K562 (cell line): Measurements from ENCODE around the gene SNX30. TPM values are rescaled to one million over a fixed set of nuclear protein-coding genes. Genes with fewer than 3 reads are reported as not detected.
A peak's percentile ranks its signal among the peaks of the same experiment; 100 is the strongest.

Source experiments
- ATAC-seq: fragments of 200-7000 bp; cut with Tn5 transposase; 3 replicates; pipeline ENCODE4 v1.9.1; 2020; ENCODE audit warnings: moderate library complexity
- BruUV-seq: library from RNA; stranded (reverse); fragments of 400-500 nt; replicated peaks from 2 replicates; lab custom pipeline; 2021; lab: Mats Ljungman, UMichigan
- CTCF ChIA-PET: fragments of 300-600 bp; formaldehyde crosslinking; extraction: SDS; loops from one replicate; lab custom pipeline; 2021; ENCODE audit warnings: low intra/inter-chr PET ratio; lab: Yijun Ruan, JAX
- POLR2A ChIA-PET: fragments of 300-600, 350-650 bp; sonication (Branson Sonifier 250); formaldehyde crosslinking; extraction: SDS; loops from one replicate; lab custom pipeline; 2021; ENCODE audit warnings: antibody characterized with exemption, inconsistent platforms; lab: Yijun Ruan, JAX
- DNase-seq, 4 experiments: peaks; one replicate each; pipeline versions ENCODE4 v3.0.0 to v3.0.0-alpha.2; 2011 to 2018; ENCODE audit warnings: low spot score in 3 of 4, mixed read lengths in 3 of 4; ENCODE audit errors: extremely low read depth in 1 of 4
- FAIRE-seq: peaks from 2 replicates; lab custom pipeline; 2011; peaks lifted over from hg19 to GRCh38; lab: Jason Lieb, UNC
- H2AFZ ChIP-seq: 2 replicates; pipeline ENCODE4 v1.6.0; 2011; ENCODE audit warnings: low read depth, low read length, control low read depth, inconsistent platforms
- H3K27ac ChIP-seq: fragments of 200-600 bp; 3 replicates; pipeline ENCODE4 v1.8.0; 2011; ENCODE audit warnings: low read depth, mild to moderate bottlenecking, control low read depth, inconsistent platforms, low read length, moderate library complexity, mixed read lengths; ENCODE audit errors: extremely low read depth
- H3K27me3 ChIP-seq, 2 experiments: fragments of 300-600 bp in 1 of 2; 2 replicates in 1 of 2; 3 replicates in 1 of 2; pipeline versions ENCODE4 v1.6.0 to v1.8.0; 2011; ENCODE audit warnings: inconsistent platforms in 2 of 2, low read length in 2 of 2, mild to moderate bottlenecking in 1 of 2, mixed read lengths in 1 of 2, moderate library complexity in 1 of 2; ENCODE audit not compliant: control insufficient read depth in 2 of 2, insufficient read depth in 2 of 2
- H3K36me3 ChIP-seq: fragments of 300-600 bp; 3 replicates; pipeline ENCODE4 v1.8.0; 2011; ENCODE audit warnings: mild to moderate bottlenecking, low read length, inconsistent platforms; ENCODE audit not compliant: control insufficient read depth, insufficient read depth
- H3K4me1 ChIP-seq, 2 experiments: fragments of 200-600 bp in 1 of 2; replicated peaks in 1 of 2; 2 replicates in 1 of 2; 3 replicates in 1 of 2; pipeline versions ENCODE4 v1.5.1 to v1.8.0; 2011; ENCODE audit warnings: inconsistent platforms in 2 of 2, low read length in 2 of 2, mild to moderate bottlenecking in 1 of 2, mixed read lengths in 1 of 2, moderate library complexity in 1 of 2; ENCODE audit not compliant: control insufficient read depth in 2 of 2, insufficient read depth in 2 of 2
- H3K4me2 ChIP-seq: 2 replicates; pipeline ENCODE4 v1.6.1; 2011; ENCODE audit warnings: low read length, control low read depth, inconsistent platforms, mixed read lengths; ENCODE audit not compliant: insufficient read depth
- H3K4me3 ChIP-seq: fragments of 200-600 bp; sonication (generic), shearing (Covaris generic); 2 replicates; pipeline ENCODE4 v1.5.1; 2016; ENCODE audit warnings: control low read depth, inconsistent platforms
- H3K79me2 ChIP-seq: fragments of 200-600 bp; 3 replicates; pipeline ENCODE4 v1.8.0; 2011; ENCODE audit warnings: low read length, inconsistent platforms; ENCODE audit not compliant: control insufficient read depth, insufficient read depth
- H3K9ac ChIP-seq, 2 experiments: 2 replicates each; pipeline versions ENCODE4 v1.6.0 to v1.6.1; 2011; ENCODE audit warnings: low read depth in 2 of 2, low read length in 2 of 2, control low read depth in 1 of 2, inconsistent platforms in 1 of 2, mild to moderate bottlenecking in 1 of 2, mixed read lengths in 1 of 2; ENCODE audit not compliant: insufficient read depth in 1 of 2
- H3K9me1 ChIP-seq: one replicate; pipeline ENCODE4 v1.6.0; 2011; ENCODE audit warnings: inconsistent platforms, mild to moderate bottlenecking, low read length, moderate library complexity; ENCODE audit not compliant: control insufficient read depth, insufficient read depth
- H3K9me3 ChIP-seq: replicated peaks from 2 replicates; pipeline ENCODE4 v1.5.1; 2011; ENCODE audit warnings: low read depth, low read length, inconsistent platforms; ENCODE audit not compliant: control insufficient read depth, insufficient read depth
- H4K20me1 ChIP-seq: replicated peaks from 2 replicates; pipeline ENCODE4 v1.6.1; 2011; ENCODE audit warnings: low read length, inconsistent platforms, mixed read lengths; ENCODE audit not compliant: control insufficient read depth, insufficient read depth
- CTBP1 ChIP-seq: fragments of 450-650 bp; IDR thresholded peaks from 2 replicates; pipeline ENCODE4 v1.6.1; 2016; ENCODE audit warnings: borderline replicate concordance
- ELF1 ChIP-seq: fragments of 200-800 bp; sonication (Bioruptor generic); IDR thresholded peaks from 2 replicates; pipeline ENCODE4 v1.6.1; 2016; ENCODE audit warnings: missing genetic modification characterization, missing compliant biosample characterization
- EP400 ChIP-seq: fragments of 450-650 bp; IDR thresholded peaks from 2 replicates; pipeline ENCODE4 v1.6.1; 2017; ENCODE audit warnings: antibody characterized with exemption, mild to moderate bottlenecking, moderate library complexity
- ETV1 ChIP-seq: fragments of 450-650 bp; conservative IDR thresholded peaks from 2 replicates; pipeline ENCODE4 v1.6.1; 2016; ENCODE audit warnings: missing genetic modification characterization, control low read depth, low read depth, missing compliant biosample characterization
- FOXA1 ChIP-seq: fragments of 450-650 bp; IDR thresholded peaks from 2 replicates; pipeline ENCODE4 v1.6.1; 2016; ENCODE audit warnings: mild to moderate bottlenecking, borderline replicate concordance
- FOXA3 ChIP-seq, 2 experiments: fragments of 450-650 bp in 1 of 2; sonication (generic) in 1 of 2; formaldehyde crosslinking; IDR thresholded peaks in 1 of 2; conservative IDR thresholded peaks in 1 of 2; 2 replicates each; pipeline versions ENCODE4 v1.4.0 to v1.8.0; 2020 to 2022; ENCODE audit warnings: mild to moderate bottlenecking in 2 of 2, missing genetic modification reagents in 1 of 2
- MECOM ChIP-seq: fragments of 250-450 bp; sonication (Bioruptor Pico); IDR thresholded peaks from 2 replicates; pipeline ENCODE4 v1.8.0; 2022; ENCODE audit warnings: inconsistent platforms
- MEIS2 ChIP-seq: fragments of 450-650 bp; IDR thresholded peaks from 2 replicates; pipeline ENCODE4 v1.6.1; 2014; ENCODE audit warnings: mild to moderate bottlenecking; ENCODE audit not compliant: partially characterized antibody
- NFRKB ChIP-seq: fragments of 450-650 bp; IDR thresholded peaks from 2 replicates; pipeline ENCODE4 v1.6.1; 2016; ENCODE audit warnings: low read depth
- TCF3 ChIP-seq: sonication (generic); formaldehyde crosslinking; IDR thresholded peaks from 2 replicates; pipeline ENCODE4 v1.4.0; 2020; ENCODE audit warnings: mild to moderate bottlenecking, missing genetic modification reagents
- WGBS: fragments of 100-300 bp; shearing (Covaris generic); methylation state at CpG from one replicate; pipeline ENCODE4 v1.1.6; 2016; ENCODE audit warnings: low coverage, mixed read lengths; ENCODE audit not compliant: insufficient coverage; ENCODE audit errors: missing lambda C conversion rate; 5-methylcytosine and 5-hydroxymethylcytosine counted together
- in situ Hi-C: fragments of 300-500 bp; cut with MboI; formaldehyde crosslinking; loops from 4 replicates; pipeline ENCODE4 v1.15.0; 2018; ENCODE audit warnings: inconsistent platforms, mixed read lengths
- intact Hi-C: fragments of 100-400 bp; cut with micrococcal nuclease; formaldehyde crosslinking; loops from 2 replicates; pipeline ENCODE4 v1.14.2; 2022
- polyA plus RNA-seq, 8 experiments: library from polyadenylated mRNA; depleted of rRNA in 4 of 8; stranded (reverse) in 5 of 8; unstranded in 3 of 8; fragments of >200 nt; fragmentation: Nextera tagmentation in 2 of 8; fragmentation: Illumina TruSeq in 1 of 8; extraction: Ambion mirVana in 2 of 8; extraction: Trizol in 1 of 8; gene quantifications; 2 replicates each; pipeline versions ENCODE4 v1.2.1 to v1.2.3, GENCODE V29; 2011 to 2014; ENCODE audit warnings: inconsistent platforms in 1 of 8, missing spikeins in 1 of 8
- total RNA-seq, 7 experiments: library from RNA; depleted of rRNA in 6 of 7; stranded (reverse); fragments of >200 nt in 6 of 7; fragmentation: Illumina TruSeq in 2 of 7; extraction: Trizol in 2 of 7; gene quantifications; 2 replicates each; pipeline versions ENCODE4 v1.2.1 to v1.2.3, GENCODE V29; 2011 to 2021; ENCODE audit warnings: low replicate concordance in 1 of 7
- TF ChIP-seq, protein P1 (sequence below): fragments of 450-650 bp; IDR thresholded peaks from 2 replicates; pipeline ENCODE4 v1.6.1; 2016
- TF ChIP-seq, protein P2 (sequence below), 2 experiments: fragments of 250-450 bp in 1 of 2; fragments of 450-650 bp in 1 of 2; sonication (Bioruptor Pico) in 1 of 2; IDR thresholded peaks; 2 replicates each; pipeline versions ENCODE4 v1.6.1 to v1.8.0; 2016 to 2021; ENCODE audit warnings: mild to moderate bottlenecking in 2 of 2, moderate library complexity in 2 of 2, missing compliant biosample characterization in 1 of 2, missing genetic modification characterization in 1 of 2

SNX30 gene
- total and polyA plus RNA-seq, 9 of the 15 experiments (the other 6 are each of a cell fraction or from before 2014, with no cell fraction given), result 0.76 to 5.9 (median 3.3) TPM

DNA sequence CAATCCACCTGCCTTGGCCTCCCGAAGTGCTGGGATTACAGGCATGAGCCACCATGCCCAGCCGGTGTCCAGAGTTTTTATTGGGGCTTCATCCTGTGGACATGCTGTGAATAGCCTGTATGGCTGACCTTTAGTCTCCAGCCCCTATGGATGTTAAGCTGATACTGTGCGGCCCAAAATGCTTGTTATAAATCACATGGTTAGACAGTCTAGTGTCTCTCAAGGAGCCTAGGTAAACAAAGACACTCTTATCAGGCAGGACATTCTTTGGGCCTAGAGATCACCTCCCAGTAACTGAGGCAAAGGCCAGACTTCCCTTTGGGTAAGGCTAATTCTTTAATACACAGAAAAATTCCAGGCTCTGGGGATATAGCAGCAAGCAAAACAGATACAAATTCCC lies 162.1 kb downstream of the SNX30 start:
- ChIA-PET POLR2A (interaction anchor here (1.7 kb wide), 1 partner anchor 26 kb away, joined by 4 read pairs; no protein-coding TSS in a partner anchor), CTCF (no interaction called here)
- ATAC-seq (no peak), FAIRE-seq (no peak), DNase-seq (no peak)
- Histone ChIP-seq H3K27me3 (peaks cover 0 to 12% of the 10 kb centered on the region in 2 experiments; a peak in 2 of 5 replicates), H2AFZ (no peak overlapping the region), H3K27ac (no peak overlapping the region), H3K79me2 (no peaks in the 10 kb centered on the region), H3K9ac (no peak overlapping the region), H3K4me2 (no peak overlapping the region), H3K36me3 (no peaks in the 10 kb centered on the region), H3K9me3 (no peaks in the 10 kb centered on the region), H4K20me1 (no peaks in the 10 kb centered on the region), H3K4me1 (no peaks in the 10 kb centered on the region), H3K4me3 (no peak overlapping the region), H3K9me1 (no peaks in the 10 kb centered on the region)
- intact Hi-C loops (no loop called here), in situ Hi-C loops (no loop called here)
- WGBS, result 0% methylated on average over 3 of the region's 3 CpGs
- TF ChIP-seq EP400 (no peak), CTBP1 (peak; percentile 66; the same call in 1 of the 2 replicates), FOXA1 (0 out of 2 replicates have a peak, but pooled peaks have one; percentile 15), MECOM (CRISPR knock-in tag) (peak; percentile 61; the same call in 1 of the 2 replicates), FOXA3 (CRISPR knock-in tag; conservative IDR thresholded peaks at IDR 0.05 in 1 of 2, IDR thresholded peaks at IDR 0.05 in 1 of 2) (peak in 1 of 2 experiments; percentile 95; a peak in 2 of 4 replicates), ETV1 (tag) (no peak), MEIS2 (peak; percentile 88), NFRKB (no peak), ELF1 (tag) (no peak), TCF3 (CRISPR knock-in tag) (0 out of 2 replicates have a peak, but pooled peaks have one; percentile 13)
- TF ChIP-seq, protein P1, sequence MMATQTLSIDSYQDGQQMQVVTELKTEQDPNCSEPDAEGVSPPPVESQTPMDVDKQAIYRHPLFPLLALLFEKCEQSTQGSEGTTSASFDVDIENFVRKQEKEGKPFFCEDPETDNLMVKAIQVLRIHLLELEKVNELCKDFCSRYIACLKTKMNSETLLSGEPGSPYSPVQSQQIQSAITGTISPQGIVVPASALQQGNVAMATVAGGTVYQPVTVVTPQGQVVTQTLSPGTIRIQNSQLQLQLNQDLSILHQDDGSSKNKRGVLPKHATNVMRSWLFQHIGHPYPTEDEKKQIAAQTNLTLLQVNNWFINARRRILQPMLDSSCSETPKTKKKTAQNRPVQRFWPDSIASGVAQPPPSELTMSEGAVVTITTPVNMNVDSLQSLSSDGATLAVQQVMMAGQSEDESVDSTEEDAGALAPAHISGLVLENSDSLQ, result peak; percentile 65
- TF ChIP-seq, protein P2, sequence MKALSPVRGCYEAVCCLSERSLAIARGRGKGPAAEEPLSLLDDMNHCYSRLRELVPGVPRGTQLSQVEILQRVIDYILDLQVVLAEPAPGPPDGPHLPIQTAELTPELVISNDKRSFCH (CRISPR knock-in tag; IDR thresholded peaks at IDR 0.05), result no peak
- TF ChIP-seq, protein P2 (tag; IDR thresholded peaks at IDR 0.05), result 0 out of 2 replicates have a peak, but pooled peaks have one; percentile 30
- BruUV-seq, result no TSS peak
